GM21526 (cell line): Measurements from ENCODE around the gene FUCA2.
A peak's percentile ranks its signal among the peaks of the same experiment; 100 is the strongest.

Source experiments
- ATAC-seq: cut with Tn5 transposase; IDR thresholded peaks from one replicate; pipeline ENCODE4 v1.9.1; 2021; ENCODE audit warnings: moderate library complexity; ENCODE audit not compliant: unreplicated experiment, low FRiP score

FUCA2 gene, protein sequence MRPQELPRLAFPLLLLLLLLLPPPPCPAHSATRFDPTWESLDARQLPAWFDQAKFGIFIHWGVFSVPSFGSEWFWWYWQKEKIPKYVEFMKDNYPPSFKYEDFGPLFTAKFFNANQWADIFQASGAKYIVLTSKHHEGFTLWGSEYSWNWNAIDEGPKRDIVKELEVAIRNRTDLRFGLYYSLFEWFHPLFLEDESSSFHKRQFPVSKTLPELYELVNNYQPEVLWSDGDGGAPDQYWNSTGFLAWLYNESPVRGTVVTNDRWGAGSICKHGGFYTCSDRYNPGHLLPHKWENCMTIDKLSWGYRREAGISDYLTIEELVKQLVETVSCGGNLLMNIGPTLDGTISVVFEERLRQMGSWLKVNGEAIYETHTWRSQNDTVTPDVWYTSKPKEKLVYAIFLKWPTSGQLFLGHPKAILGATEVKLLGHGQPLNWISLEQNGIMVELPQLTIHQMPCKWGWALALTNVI

DNA sequence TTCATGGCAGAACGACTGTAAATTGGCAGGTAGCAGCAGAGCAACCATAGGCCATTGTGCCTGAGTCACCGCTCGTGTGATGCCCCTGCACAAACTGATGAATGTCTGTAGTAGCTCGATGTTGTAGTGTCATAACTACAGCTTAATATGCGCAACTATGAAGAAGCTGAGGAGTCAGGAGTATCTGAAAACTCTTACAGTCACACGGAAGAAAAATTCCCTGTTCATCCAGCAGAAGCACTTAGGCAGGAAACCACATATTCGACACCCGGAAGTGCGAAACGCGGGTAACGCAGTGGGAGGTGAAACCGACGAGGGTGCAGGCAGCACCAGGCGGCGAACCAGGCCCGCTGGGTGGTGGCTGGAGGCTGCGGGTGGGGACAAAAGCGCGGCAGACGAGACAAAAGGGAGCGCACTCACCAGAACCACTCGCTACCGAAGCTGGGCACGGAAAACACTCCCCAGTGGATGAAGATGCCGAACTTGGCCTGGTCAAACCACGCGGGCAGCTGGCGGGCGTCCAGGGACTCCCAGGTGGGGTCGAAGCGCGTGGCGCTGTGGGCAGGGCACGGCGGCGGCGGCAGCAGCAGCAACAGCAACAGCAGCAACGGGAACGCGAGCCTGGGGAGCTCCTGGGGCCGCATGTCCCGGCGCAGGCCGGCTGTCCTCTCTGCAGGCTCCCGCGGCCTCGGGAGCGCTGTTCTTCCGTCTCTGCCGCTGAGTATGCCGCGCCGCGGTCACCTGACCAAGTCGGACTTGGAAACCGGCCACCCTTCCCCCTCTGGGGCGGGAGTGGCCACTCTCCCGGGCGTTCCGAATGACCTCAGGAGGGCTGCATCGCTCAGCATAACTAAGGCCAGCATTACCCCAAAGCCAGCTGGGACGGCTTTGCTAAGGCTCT lies at the start of gene FUCA2:
TSS of gene FUCA2 (minus strand) at position 730 of the 901 bp plus-strand sequence. CDS start at position 644, 86 bp downstream.
- ATAC-seq: peak; percentile 57

GRCh38 chr6:143561105-143561704 lies 49.7 kb upstream of the FUCA2 start:
- no peak for ATAC-seq

GRCh38 chr6:143559051-143559660 lies 47.6 kb upstream of the FUCA2 start:
- no peak for ATAC-seq

DNA sequence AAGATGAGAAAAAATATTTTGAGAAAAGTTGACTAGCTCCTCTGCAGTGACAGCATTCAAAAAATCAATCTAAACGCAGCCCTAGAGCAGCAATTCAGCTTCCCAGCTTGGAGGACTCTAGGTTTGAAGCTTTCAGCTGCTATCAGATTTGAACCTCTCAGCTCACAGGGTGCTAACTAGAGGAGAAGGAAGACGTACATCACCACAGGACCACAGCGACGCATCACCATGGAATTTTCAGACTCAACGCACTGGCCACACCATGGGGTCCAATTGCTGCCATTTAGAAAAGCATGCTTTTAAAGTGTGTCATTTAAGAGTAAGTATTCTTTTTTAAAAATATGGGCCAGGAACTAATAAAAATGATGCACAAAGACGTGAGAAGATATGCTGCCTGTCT lies 45.0 kb upstream of the FUCA2 start:
- ATAC-seq: no peak

DNA sequence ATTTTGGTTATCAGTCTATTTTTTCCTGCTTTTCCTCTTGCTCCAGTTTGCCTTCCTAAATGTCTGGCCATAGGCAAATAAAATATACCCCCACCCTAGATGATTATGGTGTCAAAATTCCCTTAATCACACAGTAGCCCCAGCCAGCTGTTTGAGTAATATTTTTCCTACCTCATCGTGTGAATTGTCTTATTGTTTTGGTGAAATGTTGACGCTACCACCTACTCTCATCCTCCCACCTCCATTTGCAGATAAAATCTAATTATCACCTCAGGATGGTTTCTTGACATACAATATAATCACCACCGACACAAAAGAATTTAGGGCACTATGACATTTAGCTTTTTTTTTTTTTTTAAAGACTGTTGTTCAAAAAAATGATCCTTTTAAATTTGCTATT lies 44.1 kb upstream of the FUCA2 start:
- no peak for ATAC-seq

DNA sequence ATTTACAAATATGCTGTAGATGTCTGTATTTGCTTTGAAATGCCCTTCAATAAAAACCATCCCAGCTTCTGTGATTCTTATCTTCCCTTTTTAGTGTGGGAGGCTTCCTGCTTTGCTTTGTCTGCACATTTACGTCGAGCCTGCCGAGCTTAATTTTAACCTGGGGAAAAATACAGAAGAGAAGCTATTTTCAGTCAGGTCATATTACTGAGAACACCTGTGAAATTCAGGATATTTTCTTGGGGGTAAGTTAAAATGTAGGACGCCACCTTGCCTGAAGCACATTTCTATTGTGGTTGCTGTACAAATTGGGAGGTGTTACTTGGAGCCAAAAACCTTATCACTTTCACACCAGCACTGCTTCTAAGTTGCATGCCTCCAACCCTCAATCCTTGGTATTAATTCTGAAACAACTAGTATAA lies 43.6 kb upstream of the FUCA2 start:
- ATAC-seq: no peak

DNA sequence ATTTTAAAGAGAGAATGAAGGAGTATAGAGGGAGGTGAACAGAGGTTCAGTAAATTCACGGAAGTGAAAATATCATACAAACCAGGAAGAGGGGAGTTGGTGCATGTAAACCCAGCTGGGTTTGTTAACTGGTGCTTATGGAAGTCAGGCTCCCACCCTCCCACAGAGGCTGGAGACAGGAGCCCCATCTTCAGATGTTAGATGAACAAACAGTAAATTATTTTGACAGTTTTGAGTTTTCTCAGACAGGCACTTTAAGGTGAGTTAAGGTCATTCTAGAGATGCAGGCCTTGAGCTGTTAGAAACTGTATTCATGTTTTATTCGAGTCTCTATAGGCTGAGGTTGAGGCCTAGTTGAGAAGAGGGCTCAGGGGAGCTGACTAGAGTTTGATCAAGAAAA lies 41.8 kb upstream of the FUCA2 start:
- no peak for ATAC-seq

DNA sequence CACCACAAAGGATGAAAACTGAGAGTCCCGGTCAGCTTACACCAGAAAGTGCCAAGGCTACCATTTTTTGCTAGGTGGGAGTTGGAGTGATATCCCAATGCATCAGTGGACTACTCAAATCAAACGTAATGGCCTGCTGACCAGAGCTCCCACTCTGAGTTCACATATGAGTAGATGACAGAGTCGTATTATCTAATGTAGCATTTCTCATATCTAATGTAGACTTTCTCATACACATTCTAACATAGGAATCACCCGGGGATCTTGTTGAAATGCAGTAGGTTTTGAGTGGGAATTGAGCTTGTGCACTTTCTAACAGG lies 38.4 kb upstream of the FUCA2 start:
- peak; percentile 35 for ATAC-seq

DNA sequence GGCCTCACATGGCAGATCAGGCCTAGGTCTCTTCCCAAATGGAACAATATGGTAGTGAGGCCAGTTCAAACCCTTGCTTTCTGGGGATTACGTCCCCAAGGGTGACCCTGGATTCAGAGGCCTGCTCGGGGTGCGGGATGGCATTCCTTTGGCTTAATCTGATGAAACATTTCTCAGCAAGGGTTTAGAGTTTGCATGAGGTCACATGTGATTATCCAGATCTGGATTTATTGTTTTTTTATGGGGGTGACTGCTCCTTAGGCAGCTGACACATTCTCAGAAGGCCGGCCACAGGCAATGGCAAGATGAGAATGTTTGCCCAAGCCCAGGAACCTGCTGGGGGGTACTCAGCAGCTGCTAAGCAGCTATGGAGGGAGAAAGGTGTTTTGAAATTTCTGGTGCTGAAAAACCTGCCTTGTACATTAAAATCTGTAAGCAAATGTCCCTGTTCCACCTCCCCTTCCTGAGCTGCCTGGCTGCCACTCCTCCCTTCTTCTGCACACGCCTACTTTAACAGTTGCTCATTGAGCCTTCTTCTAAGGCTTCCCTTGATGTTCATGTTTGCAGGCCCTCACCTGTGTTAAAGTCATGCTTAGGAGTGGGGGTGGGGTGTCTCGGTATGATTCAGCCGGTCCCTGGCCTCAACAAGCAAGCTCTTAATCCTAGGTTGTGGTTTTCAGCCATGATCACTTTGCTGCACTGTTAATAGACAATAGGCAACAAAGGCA lies 37.9 kb upstream of the FUCA2 start:
- peak; percentile 82 for ATAC-seq

GRCh38 chr6:143546599-143546998 lies 35.1 kb upstream of the FUCA2 start:
- ATAC-seq: no peak

DNA sequence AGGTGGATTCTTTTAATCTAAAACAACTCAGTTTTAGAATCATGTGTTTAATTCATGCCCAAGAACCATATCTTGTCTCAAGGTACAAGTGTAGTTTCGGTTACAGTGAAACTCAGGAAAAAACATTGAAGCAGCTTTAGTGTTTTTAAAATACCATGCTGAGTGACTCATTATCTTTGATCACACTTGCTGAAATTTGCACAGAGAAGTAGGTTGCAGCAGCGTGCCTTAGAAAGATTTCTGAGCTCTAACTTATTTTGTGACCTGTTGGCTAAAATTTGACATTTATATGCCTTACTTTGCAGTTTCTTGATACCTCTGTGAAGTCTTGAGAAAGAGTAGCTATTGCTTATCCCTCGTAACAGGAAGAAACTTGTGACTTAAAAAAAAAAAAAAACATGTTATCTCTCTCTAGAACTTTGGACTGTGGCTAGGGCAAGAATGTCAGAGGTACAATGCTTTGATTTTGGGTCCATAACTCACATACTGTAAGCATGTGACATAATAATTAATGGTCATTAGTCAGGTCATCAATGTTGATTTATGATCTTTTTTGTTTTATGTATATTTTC lies 34.5 kb upstream of the FUCA2 start:
- no peak for ATAC-seq

- ATAC-seq: no peak
Measured at GRCh38 chr6:143545165-143545564, 33.6 kb upstream of the FUCA2 start.

DNA sequence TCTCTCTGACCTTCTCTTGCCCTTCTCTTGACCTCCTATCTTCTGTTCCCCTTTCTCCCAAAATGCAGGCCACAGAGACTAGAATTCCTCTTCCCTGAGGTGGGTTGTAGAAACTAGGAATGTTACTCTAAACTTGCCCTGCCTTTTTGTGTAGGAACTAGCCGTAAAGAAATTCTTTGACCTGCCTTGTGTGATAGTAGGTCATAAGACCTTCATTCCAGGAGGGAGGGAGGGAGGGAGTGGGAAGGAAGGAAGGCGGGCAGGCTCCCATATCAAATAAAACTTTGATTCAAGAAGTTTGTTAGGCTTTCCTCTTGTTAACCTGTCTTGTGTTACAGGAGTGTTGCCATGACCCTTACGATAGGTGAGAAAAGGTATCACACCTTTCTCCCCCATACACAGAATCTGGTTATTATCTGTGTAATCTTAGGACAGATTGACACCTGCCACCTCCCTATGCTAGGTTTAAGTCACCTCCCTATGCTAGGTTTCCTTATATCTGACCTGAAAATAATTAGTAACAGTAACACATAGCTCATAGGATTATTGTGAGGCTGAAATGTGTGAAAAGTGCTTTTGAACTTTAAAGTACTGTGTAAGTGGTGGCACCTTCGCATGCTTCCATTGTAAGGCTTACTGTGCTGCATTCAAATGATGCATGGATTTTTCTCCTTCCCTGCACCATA lies 32.6 kb upstream of the FUCA2 start:
- no peak for ATAC-seq

DNA sequence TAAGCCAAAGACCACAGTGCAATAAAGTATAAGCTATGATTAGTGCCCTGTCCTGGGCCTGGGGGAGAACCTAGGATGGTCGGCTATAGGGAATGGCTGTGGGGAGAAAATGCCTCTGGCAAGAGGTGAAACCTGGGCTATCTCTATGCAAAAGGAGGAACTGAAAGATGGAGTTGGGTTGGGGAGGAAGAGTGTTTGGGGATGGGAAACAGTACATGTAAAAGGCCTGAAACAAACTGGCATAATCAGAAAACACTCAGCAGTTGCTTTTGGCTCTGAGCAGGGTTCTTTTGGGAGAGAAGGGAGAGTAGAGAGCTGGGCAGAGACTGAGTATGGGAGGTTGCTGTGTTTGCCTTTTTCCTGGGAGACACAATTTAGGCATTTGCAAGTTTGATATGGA lies 31.9 kb upstream of the FUCA2 start:
- no peak for ATAC-seq

DNA sequence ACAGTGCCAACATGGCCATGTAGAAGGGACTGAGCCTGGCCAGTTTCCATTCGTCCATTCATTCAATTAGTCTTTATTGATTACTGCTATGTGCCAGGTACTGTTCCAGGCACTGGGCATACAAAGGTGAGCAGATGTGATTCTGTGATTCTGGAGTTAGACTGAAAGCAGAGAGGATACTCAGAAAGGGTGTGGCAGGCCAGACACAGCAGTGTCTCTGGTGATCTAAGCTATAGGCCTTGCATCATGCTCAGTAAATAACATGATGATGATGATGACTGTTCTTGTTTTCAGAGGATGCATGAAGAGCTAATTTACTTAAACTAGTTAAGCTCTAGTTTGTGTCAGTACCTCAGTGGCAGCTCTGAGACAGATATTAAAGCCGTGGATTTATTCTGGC lies 31.4 kb upstream of the FUCA2 start:
- no peak for ATAC-seq

GRCh38 chr6:143540192-143540591 lies 28.7 kb upstream of the FUCA2 start:
- no peak for ATAC-seq

DNA sequence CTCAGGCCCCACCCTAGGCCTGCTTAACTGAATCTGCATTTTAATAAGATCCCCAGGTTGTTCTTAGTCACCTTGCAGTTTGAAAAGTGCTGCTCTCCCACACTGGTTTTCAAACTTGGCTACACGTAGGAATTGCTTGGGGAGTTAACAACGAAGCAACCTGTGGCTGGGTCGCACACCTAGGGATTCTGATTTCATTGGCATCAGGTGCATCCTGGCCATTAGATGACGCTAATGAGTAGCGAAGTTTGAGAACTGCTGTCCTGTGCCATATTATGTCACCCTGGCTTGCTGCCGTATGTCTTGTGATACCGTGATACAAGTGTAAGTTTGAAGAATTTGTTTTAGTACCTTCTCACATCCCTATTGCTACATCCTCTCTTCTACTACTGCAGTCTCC lies 28.2 kb upstream of the FUCA2 start:
- no peak for ATAC-seq

DNA sequence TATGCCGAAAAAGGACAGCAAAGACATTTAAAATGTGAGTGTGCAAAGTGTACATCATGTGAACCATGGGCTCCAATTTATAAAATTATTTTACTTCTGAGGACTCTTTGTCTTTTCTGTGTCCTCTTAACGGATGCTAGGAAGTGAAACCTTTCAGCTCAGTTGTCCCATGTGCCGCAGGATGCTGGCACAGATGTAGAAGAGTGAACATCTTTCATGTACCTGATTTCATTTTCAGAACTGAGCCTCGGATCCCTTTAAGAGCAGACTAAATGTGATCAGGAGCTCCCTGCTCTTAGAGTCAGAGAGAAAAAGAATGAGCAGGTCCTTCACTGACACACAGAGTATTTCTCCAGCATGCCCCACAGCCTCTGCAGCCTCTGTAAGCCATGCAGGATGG lies 27.6 kb upstream of the FUCA2 start:
- no peak for ATAC-seq

DNA sequence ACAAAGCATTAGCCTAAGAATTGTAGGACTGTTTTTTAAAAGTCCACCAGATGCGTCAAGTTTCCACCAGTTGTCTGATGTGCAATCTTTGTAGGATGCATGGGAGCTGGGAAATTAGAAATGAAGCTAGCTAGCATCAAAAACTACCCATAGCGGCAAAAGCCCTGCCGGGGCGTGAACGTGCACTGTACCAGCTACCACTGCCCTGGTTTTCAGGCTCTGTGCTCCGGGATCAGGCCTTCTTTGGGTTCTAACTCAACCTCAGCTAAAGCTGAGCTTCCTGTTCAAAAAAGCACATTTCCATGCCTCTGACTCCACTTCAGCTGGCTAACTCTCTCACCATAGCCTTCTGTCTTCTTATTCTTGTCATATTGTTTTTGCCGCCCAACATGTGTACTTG lies 26.9 kb upstream of the FUCA2 start:
- no peak for ATAC-seq
